ENCODE measurements around the gene IL6ST. TPM values are rescaled to one million over a fixed set of nuclear protein-coding genes. Genes with fewer than 3 reads are reported as not detected.
"Not testable (repeated sequence)": the region's sequence is repeated elsewhere in the genome, so short reads cannot be mapped to it uniquely, and the experiment has no call there.

The IL6ST gene
- total RNA-seq, 1 donor from 2014 or later, result 67.2 TPM

DNA sequence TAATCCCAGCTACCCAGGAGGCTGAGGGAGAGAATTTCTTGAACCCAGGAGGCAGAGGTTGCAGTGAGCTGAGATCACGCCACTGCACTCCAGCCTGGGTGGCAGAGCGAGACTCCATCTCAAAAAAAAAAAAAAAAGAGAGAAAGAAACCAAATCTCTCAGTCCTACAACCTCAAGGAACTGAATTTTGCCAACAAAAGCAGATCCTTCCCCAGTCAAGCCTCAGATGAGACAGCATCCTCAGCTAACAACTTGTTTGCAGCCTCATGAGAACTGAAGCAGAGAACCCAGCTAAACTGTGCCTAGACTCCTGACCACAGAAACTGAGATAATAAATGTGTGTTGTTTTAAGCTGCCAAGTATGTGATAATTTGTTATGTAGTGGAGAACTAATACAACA lies 7.5 kb upstream of the IL6ST start:
- Mint-ChIP-seq H3K9me3 (peaks cover 16% of the 10 kb centered on the region), H3K36me3 (ENCODE audit: low read depth) (peaks cover 3% of the 10 kb centered on the region), H3K27me3 (ENCODE audit: low read depth) (peaks cover 17% of the 10 kb centered on the region), H3K4me1 (ENCODE audit: low read depth) (peaks cover 24% of the 10 kb centered on the region), H3K4me3 (ENCODE audit: low read depth) (no peak overlapping the region), H3K27ac (no peak overlapping the region)
- intact Hi-C loops (cut with micrococcal nuclease), result no loop called here
- DNase-seq (ENCODE audit: low spot score), result no peak

DNA sequence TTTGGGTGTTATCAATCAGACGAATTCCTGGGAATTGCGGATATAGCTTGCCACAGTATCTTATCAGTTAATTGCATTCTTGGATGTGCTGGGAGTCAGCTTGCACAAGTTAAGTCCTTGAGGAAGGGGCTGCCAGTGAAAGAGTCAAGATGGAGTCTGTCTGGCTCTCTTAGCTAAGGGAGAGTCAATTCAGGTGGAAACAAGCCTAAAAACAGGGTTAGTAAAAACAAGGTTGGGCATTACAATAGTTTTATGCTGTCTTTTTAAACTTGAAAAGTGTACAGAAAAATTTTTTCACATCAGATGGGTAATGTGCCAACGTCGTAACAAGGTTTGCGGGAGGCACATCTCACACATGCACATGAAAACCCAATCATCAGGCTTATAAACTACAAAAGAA lies 5.5 kb upstream of the IL6ST start:
- Mint-ChIP-seq H3K27me3 (ENCODE audit: low read depth) (peaks cover 10% of the 10 kb centered on the region), H3K4me1 (ENCODE audit: low read depth) (peaks cover 24% of the 10 kb centered on the region), H3K9me3 (peaks cover 16% of the 10 kb centered on the region)
- H3K4me3 Mint-ChIP-seq (ENCODE audit: low read depth); DNase-seq (ENCODE audit: low spot score); intact Hi-C loops (cut with micrococcal nuclease); H3K27ac Mint-ChIP-seq; H3K36me3 Mint-ChIP-seq (ENCODE audit: low read depth): not testable (repeated sequence)

DNA sequence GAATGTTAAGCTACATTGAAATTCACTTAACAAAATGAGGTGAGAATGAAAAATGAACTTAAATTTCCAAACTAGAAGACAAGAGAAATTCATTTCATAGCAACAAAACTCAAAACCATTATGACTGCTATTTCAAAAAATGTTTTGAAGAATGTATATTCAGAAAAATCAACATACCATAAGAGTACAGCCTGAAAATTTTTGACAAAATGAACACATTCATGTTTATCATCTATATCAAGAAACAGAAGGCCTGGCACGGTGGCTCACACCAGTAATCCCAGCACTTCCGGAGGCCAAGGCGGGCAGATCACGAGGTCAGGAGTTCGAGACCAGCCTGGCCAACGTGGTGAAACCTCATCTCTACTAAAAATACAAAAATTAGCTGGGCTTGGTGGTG lies 4.2 kb upstream of the IL6ST start:
- Mint-ChIP-seq H3K4me1 (ENCODE audit: low read depth) (peaks cover 25% of the 10 kb centered on the region), H3K27ac (no peak overlapping the region), H3K9me3 (peaks cover 16% of the 10 kb centered on the region), H3K4me3 (ENCODE audit: low read depth) (no peak overlapping the region), H3K27me3 (ENCODE audit: low read depth) (peaks cover 5% of the 10 kb centered on the region), H3K36me3 (ENCODE audit: low read depth) (peaks cover 8% of the 10 kb centered on the region)
- intact Hi-C loops (cut with micrococcal nuclease), result loop anchor here (5.0 kb wide), 2 partner anchors 818 to 1178 kb away; partner anchors contain the start of gene MAP3K1
- DNase-seq (ENCODE audit: low spot score), result no peak

DNA sequence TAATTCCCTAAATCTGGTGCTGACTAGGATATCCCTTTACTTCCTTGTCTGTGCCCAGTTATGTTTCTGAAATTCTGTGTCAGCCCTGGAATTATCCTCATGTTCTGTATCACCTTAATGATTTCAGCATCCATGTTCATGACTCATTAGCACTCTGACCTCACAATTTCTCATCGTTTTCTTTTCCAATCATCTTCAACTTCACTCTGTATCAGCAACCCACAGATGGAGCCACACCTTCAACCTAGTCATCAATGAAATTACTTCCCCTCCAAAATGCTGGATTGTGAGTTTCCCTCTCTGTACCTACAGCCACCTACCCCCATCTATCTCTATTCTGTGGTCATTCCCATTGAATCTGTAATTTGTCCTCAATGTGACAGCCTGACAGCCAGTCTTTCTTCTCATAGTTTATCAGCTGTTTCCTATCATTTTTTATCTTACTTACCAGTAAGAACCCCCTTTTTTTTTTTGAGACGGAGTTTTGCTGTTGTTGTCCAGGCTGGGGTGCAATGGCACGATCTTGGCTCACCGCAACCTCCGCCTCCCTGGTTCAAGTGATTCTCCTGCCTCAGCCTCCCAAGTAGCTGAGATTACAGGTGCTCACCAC lies 3.1 kb upstream of the IL6ST start:
- intact Hi-C loops (cut with micrococcal nuclease), result loop anchor here (5.0 kb wide), 2 partner anchors 819 to 1179 kb away; partner anchors contain the start of gene MAP3K1
- Mint-ChIP-seq H3K36me3 (ENCODE audit: low read depth) (peaks cover 18% of the 10 kb centered on the region), H3K4me3 (ENCODE audit: low read depth) (no peak overlapping the region), H3K27me3 (ENCODE audit: low read depth) (peaks cover 2% of the 10 kb centered on the region), H3K9me3 (peaks cover 10% of the 10 kb centered on the region), H3K27ac (peak overlapping the region; percentile 2), H3K4me1 (ENCODE audit: low read depth) (peaks cover 27% of the 10 kb centered on the region)
- DNase-seq (ENCODE audit: low spot score), result no peak

DNA sequence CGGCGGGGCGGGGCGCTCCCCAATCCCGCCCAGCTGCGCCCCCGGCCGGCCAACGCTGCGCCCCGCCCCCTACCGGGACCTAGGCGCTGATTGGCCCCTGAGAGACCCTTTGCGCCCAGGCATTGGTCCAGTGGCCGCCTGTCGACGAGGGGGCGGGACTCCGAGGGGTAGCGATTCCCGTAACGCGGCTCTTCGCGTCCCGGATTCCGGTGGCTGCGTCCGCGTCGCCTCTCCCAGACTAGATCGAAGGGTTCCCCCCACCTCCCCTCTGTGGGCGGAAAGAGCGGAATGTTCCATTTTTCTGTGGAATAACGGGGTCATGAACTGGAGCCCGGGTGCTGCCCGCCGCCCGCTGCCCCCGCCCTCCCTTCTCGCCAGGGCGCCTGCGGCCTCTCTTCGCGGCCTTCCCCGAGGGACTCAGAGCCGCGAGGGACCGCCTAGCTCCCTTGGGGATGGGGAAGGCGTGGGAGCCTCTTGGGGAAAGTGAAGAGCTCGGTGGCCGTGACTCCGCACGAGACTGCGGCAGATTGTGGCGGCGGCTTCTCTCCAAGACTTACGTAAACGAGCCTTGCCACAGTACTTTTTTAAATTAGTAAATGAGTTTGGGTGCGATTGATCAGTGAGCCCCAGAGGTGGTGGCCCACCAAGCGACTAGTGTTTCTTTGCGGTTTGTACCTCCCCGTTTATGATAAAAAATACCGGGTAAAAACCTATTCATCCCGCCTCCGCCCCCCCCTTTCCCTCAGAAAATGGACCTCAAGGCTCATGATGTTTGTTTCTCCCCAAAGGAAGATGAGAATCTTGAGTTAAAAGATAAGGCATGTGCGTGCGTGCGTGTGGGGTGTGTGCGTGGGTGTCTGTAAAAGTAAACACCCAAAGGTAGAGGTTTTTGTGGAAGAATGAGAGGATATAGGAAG lies 493 bp upstream of the IL6ST start:
- Mint-ChIP-seq H3K27me3 (ENCODE audit: low read depth) (no peaks in the 10 kb centered on the region), H3K4me1 (ENCODE audit: low read depth) (peaks cover 49% of the 10 kb centered on the region), H3K9me3 (peaks cover 4% of the 10 kb centered on the region), H3K4me3 (ENCODE audit: low read depth) (peak overlapping the region; percentile 95), H3K27ac (peak overlapping the region; percentile 93), H3K36me3 (ENCODE audit: low read depth) (peaks cover 38% of the 10 kb centered on the region)
- intact Hi-C loops (cut with micrococcal nuclease), result loop anchor here (1.0 to 5.0 kb wide), 11 partner anchors 17 to 1182 kb away; partner anchors contain the start of gene MAP3K1
- peak; percentile 93 for DNase-seq (ENCODE audit: low spot score)

DNA sequence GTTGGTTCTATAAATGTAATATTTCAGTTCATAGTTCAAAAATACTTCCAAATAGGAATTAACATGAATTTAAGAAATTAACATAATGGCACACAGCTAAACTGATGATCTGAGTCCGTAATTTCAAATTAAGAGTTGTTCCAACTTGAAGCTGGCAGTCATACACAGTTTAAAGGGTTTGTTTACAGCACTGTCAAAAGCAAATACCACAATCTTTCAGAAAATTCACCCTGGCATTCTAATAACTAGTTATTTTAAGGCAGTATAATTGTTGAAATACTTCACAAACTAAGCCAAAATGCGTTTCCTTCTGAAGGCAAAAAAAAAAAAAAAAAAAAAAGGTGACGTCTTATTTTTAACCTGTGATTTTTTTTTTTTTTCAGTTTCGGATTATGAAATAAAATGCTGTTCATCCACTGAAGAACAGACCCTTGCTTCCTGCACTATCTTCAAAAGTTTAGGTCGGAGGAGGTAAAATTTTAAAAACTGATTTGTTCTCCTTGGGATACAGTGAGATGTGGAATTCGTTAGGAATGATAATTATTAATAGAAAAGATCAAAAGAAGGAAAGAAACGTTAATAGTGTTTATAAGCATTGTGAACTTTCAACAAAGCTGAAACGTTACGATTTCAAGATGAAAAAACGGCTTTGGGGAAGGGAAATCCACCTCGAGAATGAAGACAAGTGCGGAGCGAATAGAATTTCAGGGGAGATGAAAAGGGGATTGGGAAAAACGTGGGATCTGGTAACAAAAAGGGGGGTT lies 850 bp downstream of the IL6ST start:
- Mint-ChIP-seq H3K9me3 (peaks cover 4% of the 10 kb centered on the region), H3K27me3 (ENCODE audit: low read depth) (no peaks in the 10 kb centered on the region), H3K4me3 (ENCODE audit: low read depth) (peak overlapping the region; percentile 95), H3K27ac (peak overlapping the region; percentile 94), H3K36me3 (ENCODE audit: low read depth) (peaks cover 49% of the 10 kb centered on the region), H3K4me1 (ENCODE audit: low read depth) (peaks cover 61% of the 10 kb centered on the region)
- no peak for DNase-seq (ENCODE audit: low spot score)
- intact Hi-C loops (cut with micrococcal nuclease), result loop anchor here (2.0 to 5.0 kb wide), 5 partner anchors 57 to 335 kb away; no protein-coding TSS in a partner anchor

DNA sequence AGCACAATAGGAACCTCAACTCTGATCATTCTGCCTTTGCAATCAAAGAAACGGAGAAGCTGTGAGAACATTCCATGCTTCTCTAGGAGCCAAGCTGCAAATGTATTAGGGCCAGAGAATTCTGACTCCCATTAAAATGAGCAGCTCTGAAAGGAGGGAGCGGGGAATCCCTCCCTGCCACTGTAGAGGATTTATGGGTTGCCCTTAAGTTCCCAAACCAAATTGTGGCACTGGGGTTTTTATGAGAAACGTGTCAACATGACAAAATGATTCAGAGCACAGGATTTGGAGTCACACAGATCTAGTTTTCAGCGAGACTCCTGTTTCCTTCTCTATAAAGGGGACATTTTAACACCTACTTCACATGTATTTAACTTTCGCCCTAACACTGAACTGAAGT lies 1.8 kb downstream of the IL6ST start:
- no peak for DNase-seq (ENCODE audit: low spot score)
- peak overlapping the region; percentile 31 for H3K27ac Mint-ChIP-seq
- peak overlapping the region; percentile 95 for H3K4me3 Mint-ChIP-seq (ENCODE audit: low read depth)
- H3K36me3 Mint-ChIP-seq (ENCODE audit: low read depth), result peaks cover 58% of the 10 kb centered on the region
- peaks cover 58% of the 10 kb centered on the region for H3K4me1 Mint-ChIP-seq (ENCODE audit: low read depth)
- intact Hi-C loops (cut with micrococcal nuclease), result loop anchor here (5.0 kb wide), 1 partner anchor 209 kb away; no protein-coding TSS in a partner anchor
- peaks cover 4% of the 10 kb centered on the region for H3K9me3 Mint-ChIP-seq
- H3K27me3 Mint-ChIP-seq (ENCODE audit: low read depth), result no peaks in the 10 kb centered on the region

DNA sequence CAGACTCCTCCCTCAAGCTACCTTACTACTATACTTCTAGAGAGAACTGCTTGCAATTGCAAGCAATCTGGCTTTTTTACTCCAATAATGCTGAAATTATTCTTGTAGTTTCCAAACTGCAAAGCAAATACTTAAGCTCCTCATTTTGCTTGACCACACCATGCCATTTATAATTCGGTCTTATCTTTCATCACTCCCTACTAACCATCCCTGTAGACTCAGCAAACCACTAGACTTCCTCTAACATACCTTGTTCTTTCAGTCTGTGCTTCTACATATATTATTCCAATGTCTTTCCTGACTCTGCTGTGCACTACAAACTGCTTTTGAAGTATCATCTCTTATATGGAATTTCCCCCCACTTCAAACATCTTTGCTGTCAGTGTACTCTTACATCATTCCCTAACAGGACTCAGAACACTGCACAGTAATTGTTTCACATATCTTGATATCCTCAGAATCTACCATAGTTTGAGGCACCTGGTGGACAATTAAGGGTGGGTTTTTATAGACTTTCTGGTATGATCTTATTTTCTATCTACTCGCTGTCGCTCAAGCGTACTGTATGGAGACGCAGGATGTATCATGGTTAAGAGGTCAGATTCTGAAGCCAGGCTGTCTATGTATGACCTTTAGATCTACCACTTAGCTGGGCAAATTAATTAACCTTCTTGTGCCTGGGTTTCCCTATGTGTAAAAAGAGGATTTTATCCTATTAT lies 2.8 kb downstream of the IL6ST start:
- Mint-ChIP-seq H3K27ac (peak overlapping the region; percentile 2), H3K9me3 (peaks cover 4% of the 10 kb centered on the region), H3K4me3 (ENCODE audit: low read depth) (peak overlapping the region; percentile 95), H3K27me3 (ENCODE audit: low read depth) (no peaks in the 10 kb centered on the region), H3K36me3 (ENCODE audit: low read depth) (peaks cover 68% of the 10 kb centered on the region), H3K4me1 (ENCODE audit: low read depth) (peaks cover 58% of the 10 kb centered on the region)
- intact Hi-C loops (cut with micrococcal nuclease), result loop anchor here (5.0 kb wide), 1 partner anchor 210 kb away; no protein-coding TSS in a partner anchor
- DNase-seq (ENCODE audit: low spot score), result no peak

DNA sequence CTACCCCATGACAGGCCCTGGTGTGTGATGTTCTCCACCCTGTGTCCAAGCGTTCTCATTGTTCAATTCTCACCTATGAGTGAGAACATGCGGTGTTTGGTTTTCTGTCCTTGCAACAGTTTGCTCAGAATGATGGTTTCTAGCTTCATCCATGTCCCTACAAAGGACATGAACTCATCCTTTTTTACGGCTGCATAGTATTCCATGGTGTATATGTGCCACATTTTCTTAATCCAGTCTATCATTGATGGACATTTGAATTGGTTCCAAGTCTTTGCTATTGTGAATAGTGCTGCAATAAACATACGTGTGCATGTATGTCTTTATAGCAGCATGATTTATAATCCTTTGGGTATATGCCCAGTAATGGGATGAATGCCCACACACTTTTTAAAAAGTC lies 3.9 kb downstream of the IL6ST start:
- DNase-seq (ENCODE audit: low spot score); H3K27me3 Mint-ChIP-seq (ENCODE audit: low read depth); H3K27ac Mint-ChIP-seq; H3K9me3 Mint-ChIP-seq: not testable (repeated sequence)
- Mint-ChIP-seq H3K36me3 (ENCODE audit: low read depth) (peaks cover 79% of the 10 kb centered on the region), H3K4me3 (ENCODE audit: low read depth) (peak overlapping the region; percentile 95), H3K4me1 (ENCODE audit: low read depth) (peaks cover 58% of the 10 kb centered on the region)
- intact Hi-C loops (cut with micrococcal nuclease), result loop anchor here (5.0 kb wide), 1 partner anchor 211 kb away; no protein-coding TSS in a partner anchor

DNA sequence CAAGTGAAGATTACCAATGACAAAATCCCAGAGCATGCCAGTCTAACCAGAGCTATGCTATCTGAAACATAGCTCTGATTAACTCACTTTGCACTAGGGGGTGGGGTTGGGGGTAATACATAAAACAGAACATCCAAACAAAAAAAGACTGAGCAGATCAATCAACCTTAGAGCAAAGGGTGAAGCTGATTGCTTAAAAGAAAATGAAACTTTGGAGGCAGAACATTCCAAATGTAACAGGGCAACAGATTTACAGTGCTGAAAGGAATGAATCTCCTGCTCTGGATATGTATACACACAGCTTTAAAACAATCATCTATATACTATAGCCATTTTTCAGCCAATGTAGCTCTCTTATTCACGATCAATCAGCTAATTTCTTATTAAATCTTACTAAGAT lies 4.9 kb downstream of the IL6ST start:
- Mint-ChIP-seq H3K9me3 (peaks cover 4% of the 10 kb centered on the region), H3K4me3 (ENCODE audit: low read depth) (peak overlapping the region; percentile 28), H3K27ac (no peak overlapping the region), H3K36me3 (ENCODE audit: low read depth) (peaks cover 85% of the 10 kb centered on the region), H3K4me1 (ENCODE audit: low read depth) (peaks cover 61% of the 10 kb centered on the region), H3K27me3 (ENCODE audit: low read depth) (no peaks in the 10 kb centered on the region)
- DNase-seq (ENCODE audit: low spot score), result no peak
- intact Hi-C loops (cut with micrococcal nuclease), result loop anchor here (1.0 to 5.0 kb wide), 2 partner anchors 11 to 212 kb away; no protein-coding TSS in a partner anchor

DNA sequence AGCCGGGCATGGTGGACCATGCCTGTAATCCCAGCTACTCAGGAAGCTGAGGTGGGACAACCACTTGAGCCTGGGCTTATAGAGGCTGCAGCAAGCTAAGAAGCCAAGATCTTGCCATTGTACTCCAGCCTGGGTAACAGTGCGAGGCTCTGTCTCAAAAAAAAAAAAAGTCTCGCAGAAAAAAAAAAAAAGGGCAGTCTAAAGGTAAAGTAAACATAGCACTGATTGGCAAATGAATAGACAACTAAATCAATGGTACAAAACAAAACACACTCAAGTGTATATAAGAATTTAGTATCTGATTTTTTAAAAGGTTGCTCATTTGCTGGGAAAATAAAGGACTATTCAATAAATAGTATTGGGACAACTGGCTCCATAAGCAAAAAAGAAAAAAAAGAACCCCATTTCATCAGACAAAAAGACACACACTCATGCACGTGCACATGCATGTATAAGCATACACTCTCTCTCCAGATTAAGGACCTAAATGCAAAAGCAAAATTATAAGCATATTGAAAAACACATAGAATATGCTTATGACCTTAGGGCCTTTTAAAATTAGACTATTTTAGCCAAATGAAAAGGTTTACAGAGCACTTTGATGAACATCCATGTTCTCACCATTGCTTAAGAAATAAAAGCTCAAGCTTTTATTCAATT lies 5.7 kb downstream of the IL6ST start:
- H3K4me3 Mint-ChIP-seq (ENCODE audit: low read depth), result peak overlapping the region; percentile 9
- no peak for DNase-seq (ENCODE audit: low spot score)
- no peaks in the 10 kb centered on the region for H3K27me3 Mint-ChIP-seq (ENCODE audit: low read depth)
- H3K36me3 Mint-ChIP-seq (ENCODE audit: low read depth), result peaks cover 88% of the 10 kb centered on the region
- intact Hi-C loops (cut with micrococcal nuclease), result loop anchor here (1.0 kb wide), 1 partner anchor 10 kb away; no protein-coding TSS in a partner anchor
- no peak overlapping the region for H3K27ac Mint-ChIP-seq
- H3K9me3 Mint-ChIP-seq, result peaks cover 4% of the 10 kb centered on the region
- peaks cover 68% of the 10 kb centered on the region for H3K4me1 Mint-ChIP-seq (ENCODE audit: low read depth)

All from activated T-helper 2 cell treated with anti-CD3 and anti-CD28 coated beads, Interferon-gamma antibody, Interleukin-2, Interleukin-4, amounts not matched to agents 10 μg/mL and 5 μg/mL and 100 μg/mL, durations not matched to agents 14 hours and 24 hours and 36 hours (primary cell).